ENCODE data around the gene LRRC7.

DNA sequence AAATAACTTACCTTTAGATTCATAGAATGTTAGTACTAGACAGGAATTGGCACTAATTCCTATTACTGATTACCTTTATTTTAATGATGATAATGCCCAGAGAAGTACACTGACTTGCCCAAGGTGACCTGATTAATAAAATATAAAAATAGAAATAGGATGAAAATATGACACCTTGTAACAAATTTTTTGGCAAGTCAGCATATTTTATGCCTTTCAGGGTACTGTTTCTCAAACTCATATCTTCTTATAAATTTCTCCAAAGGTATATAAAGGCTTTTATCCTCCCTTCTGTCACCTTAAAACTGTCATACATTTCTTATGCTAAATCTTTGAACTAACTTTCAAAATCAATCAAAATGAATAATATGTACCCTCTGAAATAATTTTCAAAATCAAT, 466.2 kb downstream of the LRRC7 start:
- TF ChIP-seq POLR2A (IDR thresholded peaks at IDR 0.05; ENCODE audit: low read length) (no peak), GATA1 (IDR thresholded peaks at IDR 0.05; ENCODE audit: low read depth, low read length) (no peak)

All from erythroblast (primary cell).